Hepatocyte (in vitro differentiated cells): ENCODE data around the gene UBN1.

Experiments
- EZH2 ChIP-seq: fragments of 200-600 bp; sonication (generic); IDR thresholded peaks from 2 replicates; pipeline ENCODE4 v1.6.1; 2016; ENCODE audit warnings: antibody characterized with exemption, mild to moderate bottlenecking, borderline replicate concordance
- EZH2phosphoT487 ChIP-seq: fragments of 200-600 bp; sonication (generic); IDR thresholded peaks from one replicate; pipeline ENCODE4 v1.6.1; 2018; ENCODE audit warnings: antibody characterized with exemption, mild to moderate bottlenecking, low read depth, moderate library complexity; ENCODE audit not compliant: unreplicated experiment, severe bottlenecking
- TF ChIP-seq, protein P1 (sequence below): fragments of 200-600 bp; sonication (generic); IDR thresholded peaks from 2 replicates; pipeline ENCODE4 v1.5.1; 2016; ENCODE audit warnings: antibody characterized with exemption, mild to moderate bottlenecking; ENCODE audit not compliant: poor library complexity

DNA sequence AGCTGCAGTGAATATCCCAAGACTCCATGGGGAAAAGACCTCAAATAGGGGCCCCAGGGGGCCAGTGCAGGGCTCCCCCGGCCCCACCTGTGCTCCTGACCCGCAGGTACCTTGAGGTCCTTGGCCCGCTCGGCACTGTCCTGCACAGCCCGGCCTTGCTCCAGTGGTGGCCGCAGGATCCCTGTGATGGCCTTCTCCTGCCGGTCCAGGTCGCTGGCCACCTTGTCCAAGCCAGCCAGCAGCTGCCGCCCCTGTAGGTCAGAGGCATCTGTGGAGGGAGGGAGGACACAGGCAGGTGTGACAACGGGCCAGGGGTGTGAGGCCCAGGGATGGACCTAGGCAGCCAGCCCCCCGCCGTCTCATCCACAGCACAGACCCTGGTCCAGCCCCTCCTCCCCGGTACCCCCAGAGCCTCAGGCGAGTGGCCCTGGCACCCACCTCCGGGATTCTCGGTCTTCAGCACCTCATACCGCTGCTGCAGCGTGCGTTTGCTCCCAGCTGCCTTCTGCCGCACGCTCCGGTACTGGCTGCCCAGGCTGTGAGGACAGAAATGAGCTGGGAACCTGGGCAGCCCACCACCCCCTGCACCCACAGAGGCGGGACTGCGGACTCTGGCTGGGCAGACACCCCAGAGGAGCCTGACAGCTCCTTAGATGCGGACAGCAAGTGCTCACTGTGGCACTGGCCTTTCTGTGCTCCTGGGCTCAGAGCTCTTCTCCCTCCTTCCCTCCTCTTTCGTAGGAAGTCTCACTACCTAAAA is 46.0 kb downstream of the UBN1 start:
- TF ChIP-seq, protein P1, sequence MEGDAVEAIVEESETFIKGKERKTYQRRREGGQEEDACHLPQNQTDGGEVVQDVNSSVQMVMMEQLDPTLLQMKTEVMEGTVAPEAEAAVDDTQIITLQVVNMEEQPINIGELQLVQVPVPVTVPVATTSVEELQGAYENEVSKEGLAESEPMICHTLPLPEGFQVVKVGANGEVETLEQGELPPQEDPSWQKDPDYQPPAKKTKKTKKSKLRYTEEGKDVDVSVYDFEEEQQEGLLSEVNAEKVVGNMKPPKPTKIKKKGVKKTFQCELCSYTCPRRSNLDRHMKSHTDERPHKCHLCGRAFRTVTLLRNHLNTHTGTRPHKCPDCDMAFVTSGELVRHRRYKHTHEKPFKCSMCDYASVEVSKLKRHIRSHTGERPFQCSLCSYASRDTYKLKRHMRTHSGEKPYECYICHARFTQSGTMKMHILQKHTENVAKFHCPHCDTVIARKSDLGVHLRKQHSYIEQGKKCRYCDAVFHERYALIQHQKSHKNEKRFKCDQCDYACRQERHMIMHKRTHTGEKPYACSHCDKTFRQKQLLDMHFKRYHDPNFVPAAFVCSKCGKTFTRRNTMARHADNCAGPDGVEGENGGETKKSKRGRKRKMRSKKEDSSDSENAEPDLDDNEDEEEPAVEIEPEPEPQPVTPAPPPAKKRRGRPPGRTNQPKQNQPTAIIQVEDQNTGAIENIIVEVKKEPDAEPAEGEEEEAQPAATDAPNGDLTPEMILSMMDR, result no peak
- no peak for TF ChIP-seq EZH2
- TF ChIP-seq EZH2phosphoT487, result no peak
